Measurements from ENCODE around the gene OTX1.

The OTX1 gene

DNA sequence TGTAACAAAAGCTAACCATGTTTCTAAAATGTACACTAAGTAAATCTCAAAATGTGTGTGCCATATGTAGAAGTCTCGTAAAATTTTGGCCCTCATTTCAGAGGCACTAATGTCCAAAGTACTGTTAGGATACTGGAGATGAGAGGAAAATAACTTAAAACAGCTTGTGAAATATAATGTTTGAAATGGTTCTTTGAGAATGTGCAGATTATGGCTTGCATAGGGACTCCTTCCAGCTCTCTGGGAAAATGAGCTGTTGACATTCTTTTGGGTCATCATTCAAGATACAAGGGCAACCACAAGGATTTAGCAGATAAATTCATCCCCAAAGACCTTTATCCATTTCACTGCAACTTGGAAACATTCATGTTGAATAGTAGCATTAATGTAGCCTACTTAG lies 38.1 kb upstream of the OTX1 start:
- no peaks in the 10 kb centered on the region for H3F3A ChIP-seq (ENCODE audit: low read depth)
- no peak overlapping the region for H3K9ac ChIP-seq (ENCODE audit: low read depth, low read length, poor library complexity, severe bottlenecking)
- no peaks in the 10 kb centered on the region for H3K9me2 ChIP-seq (replicated peaks; ENCODE audit: low read depth, low read length)
- TF ChIP-seq, protein P1, sequence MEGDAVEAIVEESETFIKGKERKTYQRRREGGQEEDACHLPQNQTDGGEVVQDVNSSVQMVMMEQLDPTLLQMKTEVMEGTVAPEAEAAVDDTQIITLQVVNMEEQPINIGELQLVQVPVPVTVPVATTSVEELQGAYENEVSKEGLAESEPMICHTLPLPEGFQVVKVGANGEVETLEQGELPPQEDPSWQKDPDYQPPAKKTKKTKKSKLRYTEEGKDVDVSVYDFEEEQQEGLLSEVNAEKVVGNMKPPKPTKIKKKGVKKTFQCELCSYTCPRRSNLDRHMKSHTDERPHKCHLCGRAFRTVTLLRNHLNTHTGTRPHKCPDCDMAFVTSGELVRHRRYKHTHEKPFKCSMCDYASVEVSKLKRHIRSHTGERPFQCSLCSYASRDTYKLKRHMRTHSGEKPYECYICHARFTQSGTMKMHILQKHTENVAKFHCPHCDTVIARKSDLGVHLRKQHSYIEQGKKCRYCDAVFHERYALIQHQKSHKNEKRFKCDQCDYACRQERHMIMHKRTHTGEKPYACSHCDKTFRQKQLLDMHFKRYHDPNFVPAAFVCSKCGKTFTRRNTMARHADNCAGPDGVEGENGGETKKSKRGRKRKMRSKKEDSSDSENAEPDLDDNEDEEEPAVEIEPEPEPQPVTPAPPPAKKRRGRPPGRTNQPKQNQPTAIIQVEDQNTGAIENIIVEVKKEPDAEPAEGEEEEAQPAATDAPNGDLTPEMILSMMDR (conservative IDR thresholded peaks at IDR 0.05; ENCODE audit: low read length): no peak
- no peak for TF ChIP-seq EZH2phosphoT487 (IDR thresholded peaks at IDR 0.05; ENCODE audit: borderline replicate concordance)
- no peaks in the 10 kb centered on the region for H3K79me2 ChIP-seq (ENCODE audit: insufficient read depth, low read length)
- no peaks in the 10 kb centered on the region for H3K27me3 ChIP-seq (ENCODE audit: insufficient read depth, low read length, poor library complexity, severe bottlenecking)
- H3K36me3 ChIP-seq (ENCODE audit: insufficient read depth, low read length): no peaks in the 10 kb centered on the region; the same call in 1 of the 2 replicates
- H3K4me2 ChIP-seq (ENCODE audit: low read depth, low read length, poor library complexity, severe bottlenecking): no peak overlapping the region
- no peak overlapping the region for H2AFZ ChIP-seq (ENCODE audit: low read length)
- no peaks in the 10 kb centered on the region for H3K4me1 ChIP-seq (ENCODE audit: insufficient read depth, low read length, poor library complexity, severe bottlenecking)
- H4K20me1 ChIP-seq (ENCODE audit: insufficient read depth, low read length, poor library complexity, severe bottlenecking): no peaks in the 10 kb centered on the region
- no peaks in the 10 kb centered on the region for H3K9me3 ChIP-seq (ENCODE audit: insufficient read depth, low read depth, low read length)
- H3K4me3 ChIP-seq (ENCODE audit: low read length, poor library complexity, severe bottlenecking): no peak overlapping the region

DNA sequence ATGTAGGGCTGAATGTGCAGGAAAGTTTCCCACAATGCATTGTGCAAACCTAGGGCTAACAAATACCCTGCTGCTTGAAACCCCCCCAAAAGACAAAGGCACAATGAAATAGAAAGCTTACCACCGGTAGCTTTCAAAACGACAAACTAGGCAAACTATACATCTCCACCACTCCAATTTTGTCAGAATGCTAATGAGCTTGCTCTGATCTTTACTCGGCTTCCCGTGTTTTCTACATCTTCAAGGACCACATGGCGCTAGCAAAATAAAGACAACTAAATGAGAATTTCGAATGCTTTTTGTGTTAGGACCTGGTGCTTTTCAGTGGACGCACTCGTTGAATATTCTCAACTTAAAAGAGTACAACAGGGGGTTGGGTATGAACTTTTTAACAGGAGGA lies 37.2 kb upstream of the OTX1 start:
- Histone ChIP-seq H3K4me2 (ENCODE audit: low read depth, low read length, poor library complexity, severe bottlenecking) (no peak overlapping the region), H3F3A (ENCODE audit: low read depth) (no peaks in the 10 kb centered on the region), H3K9me2 (replicated peaks; ENCODE audit: low read depth, low read length) (no peaks in the 10 kb centered on the region), H4K20me1 (ENCODE audit: insufficient read depth, low read length, poor library complexity, severe bottlenecking) (no peaks in the 10 kb centered on the region), H3K36me3 (ENCODE audit: insufficient read depth, low read length) (no peaks in the 10 kb centered on the region; the same call in 1 of the 2 replicates), H2AFZ (ENCODE audit: low read length) (no peak overlapping the region), H3K79me2 (ENCODE audit: insufficient read depth, low read length) (no peaks in the 10 kb centered on the region), H3K9me3 (ENCODE audit: insufficient read depth, low read depth, low read length) (no peaks in the 10 kb centered on the region), H3K9ac (ENCODE audit: low read depth, low read length, poor library complexity, severe bottlenecking) (no peak overlapping the region), H3K4me3 (ENCODE audit: low read length, poor library complexity, severe bottlenecking) (no peak overlapping the region), H3K27me3 (ENCODE audit: insufficient read depth, low read length, poor library complexity, severe bottlenecking) (no peaks in the 10 kb centered on the region), H3K4me1 (ENCODE audit: insufficient read depth, low read length, poor library complexity, severe bottlenecking) (no peaks in the 10 kb centered on the region)
- TF ChIP-seq, protein P1 (conservative IDR thresholded peaks at IDR 0.05; ENCODE audit: low read length): no peak
- no peak for TF ChIP-seq EZH2phosphoT487 (IDR thresholded peaks at IDR 0.05; ENCODE audit: borderline replicate concordance)

DNA sequence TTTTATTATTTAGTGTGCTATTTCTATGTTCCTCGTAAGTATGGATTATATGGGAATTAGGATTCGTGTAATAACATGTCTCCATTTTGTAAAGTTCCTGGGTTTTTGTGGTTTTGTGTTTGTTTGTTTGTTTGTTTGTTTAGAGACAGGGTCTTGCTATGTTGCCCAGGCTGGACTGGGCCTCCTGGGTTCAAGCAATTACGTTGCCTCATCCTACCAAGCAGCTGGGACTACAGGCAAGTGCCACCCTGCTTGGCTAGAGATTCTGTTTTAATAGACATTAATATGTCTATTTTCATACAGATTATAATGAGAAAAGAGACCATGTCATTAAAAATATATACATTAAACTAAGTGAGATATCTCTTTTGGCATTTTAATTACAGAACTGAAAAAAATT lies 35.2 kb upstream of the OTX1 start:
- no peak for TF ChIP-seq EZH2phosphoT487 (IDR thresholded peaks at IDR 0.05; ENCODE audit: borderline replicate concordance)
- TF ChIP-seq, protein P1 (conservative IDR thresholded peaks at IDR 0.05; ENCODE audit: low read length): no peak
- no peaks in the 10 kb centered on the region for H3K9me2 ChIP-seq (replicated peaks; ENCODE audit: low read depth, low read length)
- no peak overlapping the region for H3K4me2 ChIP-seq (ENCODE audit: low read depth, low read length, poor library complexity, severe bottlenecking)
- H3K27me3 ChIP-seq (ENCODE audit: insufficient read depth, low read length, poor library complexity, severe bottlenecking): no peaks in the 10 kb centered on the region
- no peaks in the 10 kb centered on the region for H3F3A ChIP-seq (ENCODE audit: low read depth)
- no peaks in the 10 kb centered on the region for H3K79me2 ChIP-seq (ENCODE audit: insufficient read depth, low read length)
- H3K4me1 ChIP-seq (ENCODE audit: insufficient read depth, low read length, poor library complexity, severe bottlenecking): no peaks in the 10 kb centered on the region
- H2AFZ ChIP-seq (ENCODE audit: low read length): no peak overlapping the region
- H3K4me3 ChIP-seq (ENCODE audit: low read length, poor library complexity, severe bottlenecking): no peak overlapping the region
- no peaks in the 10 kb centered on the region; the same call in 1 of the 2 replicates for H3K36me3 ChIP-seq (ENCODE audit: insufficient read depth, low read length)
- no peaks in the 10 kb centered on the region for H3K9me3 ChIP-seq (ENCODE audit: insufficient read depth, low read depth, low read length)
- no peaks in the 10 kb centered on the region for H4K20me1 ChIP-seq (ENCODE audit: insufficient read depth, low read length, poor library complexity, severe bottlenecking)
- H3K9ac ChIP-seq (ENCODE audit: low read depth, low read length, poor library complexity, severe bottlenecking): no peak overlapping the region

Measured in Loucy (cell line).